ENCODE results near the gene TMEM8B.

Gene TMEM8B

GRCh38 chr9:35829084-35829763 lies at the start of gene TMEM8B:
Gene TMEM8B, plus strand, starts transcription at chr9:35829228. Its CDS starts 220 bp downstream, at chr9:35829448.
- ChIA-PET POLR2A (interaction anchor here (0.6 to 1.9 kb wide), 3 partner anchors 15 to 217 kb away, joined by 3 to 9 read pairs (median 3); partner anchors contain the start of gene HINT2), CTCF (no interaction called here)
- DNase-seq (ENCODE audit: extremely low spot score), result peak; percentile 95
- peak; percentile 45 for TF ChIP-seq PKNOX1 (IDR thresholded peaks at IDR 0.05)
- TF ChIP-seq SP1 (IDR thresholded peaks at IDR 0.05), result no peak
- TF ChIP-seq ELF4 (IDR thresholded peaks at IDR 0.05), result no peak
- TF ChIP-seq ZNF384 (IDR thresholded peaks at IDR 0.05), result no peak

- TF ChIP-seq ARNT (IDR thresholded peaks at IDR 0.05) (no peak), ZNF384 (IDR thresholded peaks at IDR 0.05) (no peak), CTBP1 (IDR thresholded peaks at IDR 0.05; ENCODE audit: borderline replicate concordance) (no peak), PKNOX1 (IDR thresholded peaks at IDR 0.05) (no peak), NFRKB (IDR thresholded peaks at IDR 0.05) (no peak), HDGF (IDR thresholded peaks at IDR 0.05; ENCODE audit: borderline replicate concordance) (no peak), SP1 (IDR thresholded peaks at IDR 0.05) (no peak), BHLHE40 (IDR thresholded peaks at IDR 0.05; ENCODE audit: borderline replicate concordance) (no peak), FOXA1 (IDR thresholded peaks at IDR 0.05) (no peak), FOXM1 (IDR thresholded peaks at IDR 0.05; ENCODE audit: borderline replicate concordance) (no peak), LEF1 (IDR thresholded peaks at IDR 0.05; ENCODE audit: borderline replicate concordance) (no peak), FOXK2 (IDR thresholded peaks at IDR 0.05) (no peak), TARDBP (IDR thresholded peaks at IDR 0.05) (no peak), SUZ12 (IDR thresholded peaks at IDR 0.05) (no peak)
- no peak for DNase-seq (ENCODE audit: extremely low spot score)
- ChIA-PET CTCF (interaction anchor here (1.1 kb wide), 1 partner anchor 9 kb away, joined by 3 read pairs; no protein-coding TSS in a partner anchor), POLR2A (no interaction called here)
Measured at GRCh38 chr9:35781066-35781465, 48.0 kb upstream of the TMEM8B start.

- no peak for DNase-seq (ENCODE audit: extremely low spot score)
- CTCF ChIA-PET, result no interaction called here
- POLR2A ChIA-PET, result no interaction called here
- TF ChIP-seq CTBP1 (IDR thresholded peaks at IDR 0.05; ENCODE audit: borderline replicate concordance), result no peak
- no peak for TF ChIP-seq FOXK2 (IDR thresholded peaks at IDR 0.05)
- no peak for TF ChIP-seq FOXA1 (IDR thresholded peaks at IDR 0.05)
- TF ChIP-seq SUZ12 (IDR thresholded peaks at IDR 0.05), result no peak
- TF ChIP-seq TARDBP (IDR thresholded peaks at IDR 0.05), result no peak
- no peak for TF ChIP-seq LEF1 (IDR thresholded peaks at IDR 0.05; ENCODE audit: borderline replicate concordance)
- TF ChIP-seq ZNF384 (IDR thresholded peaks at IDR 0.05), result no peak
- no peak for TF ChIP-seq L3MBTL2 (conservative IDR thresholded peaks at IDR 0.05)
- no peak for TF ChIP-seq PKNOX1 (IDR thresholded peaks at IDR 0.05)
- no peak for TF ChIP-seq BHLHE40 (IDR thresholded peaks at IDR 0.05; ENCODE audit: borderline replicate concordance)
- no peak for TF ChIP-seq SP1 (IDR thresholded peaks at IDR 0.05)
- no peak for TF ChIP-seq ARNT (IDR thresholded peaks at IDR 0.05)
- TF ChIP-seq HDGF (IDR thresholded peaks at IDR 0.05; ENCODE audit: borderline replicate concordance), result no peak
- TF ChIP-seq NFRKB (IDR thresholded peaks at IDR 0.05), result no peak
Measured at GRCh38 chr9:35783418-35783817, 45.6 kb upstream of the TMEM8B start.

GRCh38 chr9:35789541-35789940 lies 39.5 kb upstream of the TMEM8B start:
- CTCF ChIA-PET, result interaction anchor here (0.6 to 1.4 kb wide), 6 partner anchors 9 to 93 kb away, joined by 3 to 16 read pairs (median 4); partner anchors contain the start of gene SPAG8
- DNase-seq (ENCODE audit: extremely low spot score), result no peak
- POLR2A ChIA-PET, result interaction anchor here (1.2 kb wide), 1 partner anchor 25 kb away, joined by 8 read pairs; the partner anchor contains the start of gene HINT2
- no peak for TF ChIP-seq ELF4 (IDR thresholded peaks at IDR 0.05)
- TF ChIP-seq SUZ12 (IDR thresholded peaks at IDR 0.05), result no peak
- no peak for TF ChIP-seq FOXM1 (IDR thresholded peaks at IDR 0.05; ENCODE audit: borderline replicate concordance)
- TF ChIP-seq ZNF384 (IDR thresholded peaks at IDR 0.05), result no peak
- TF ChIP-seq PKNOX1 (IDR thresholded peaks at IDR 0.05), result no peak
- no peak for TF ChIP-seq SP1 (IDR thresholded peaks at IDR 0.05)
- no peak for TF ChIP-seq BHLHE40 (IDR thresholded peaks at IDR 0.05; ENCODE audit: borderline replicate concordance)
- TF ChIP-seq ARNT (IDR thresholded peaks at IDR 0.05), result no peak

- ChIA-PET CTCF (interaction anchor here (0.6 to 1.4 kb wide), 10 partner anchors 9 to 1672 kb away, joined by 3 to 16 read pairs (median 4); partner anchors contain the start of gene SPAG8), POLR2A (interaction anchor here (1.2 kb wide), 1 partner anchor 24 kb away, joined by 8 read pairs; the partner anchor contains the start of gene HINT2)
- no peak for DNase-seq (ENCODE audit: extremely low spot score)
- TF ChIP-seq ARNT (IDR thresholded peaks at IDR 0.05) (no peak), L3MBTL2 (conservative IDR thresholded peaks at IDR 0.05) (no peak)
Measured at GRCh38 chr9:35790025-35790384, 39.0 kb upstream of the TMEM8B start.
